Measurements from ENCODE around the gene CACNG6.

The CACNG6 gene

DNA sequence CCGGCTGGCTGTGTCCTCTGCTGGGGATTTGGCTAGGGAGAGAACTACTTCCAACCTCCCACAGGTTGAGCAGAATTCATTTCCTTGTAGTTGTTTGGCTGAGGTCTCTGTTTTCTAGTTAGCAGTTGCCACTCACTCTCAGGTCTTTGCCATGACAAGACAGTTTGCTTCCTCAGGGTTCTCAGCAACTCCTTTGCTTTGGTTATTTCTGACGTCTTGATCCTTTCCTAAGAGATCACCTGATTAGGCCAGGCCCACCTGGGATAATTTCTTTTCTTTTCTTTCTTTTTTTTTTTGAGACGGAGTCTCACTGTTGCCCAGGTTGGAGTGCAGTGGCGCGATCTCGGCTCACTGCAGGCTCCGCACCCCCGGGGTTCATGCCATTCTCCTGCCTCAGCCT, 38.1 kb upstream of the CACNG6 start:
- no peaks in the 10 kb centered on the region for H3K4me1 ChIP-seq (ENCODE audit: control insufficient read depth in 2 of 2, insufficient read depth in 2 of 2, low read length in 2 of 2)
- no peak overlapping the region for H3K27ac ChIP-seq (ENCODE audit: low read depth in 2 of 2, low read length in 2 of 2)
- peaks cover 8 to 9% of the 10 kb centered on the region in 2 donors for H3K27me3 ChIP-seq (ENCODE audit: control insufficient read depth in 2 of 2, insufficient read depth in 2 of 2, low read length in 2 of 2)
- no peaks in the 10 kb centered on the region for H3K9me3 ChIP-seq (ENCODE audit: control insufficient read depth in 2 of 2, low read length in 2 of 2)
- H3K9ac ChIP-seq (ENCODE audit: low read depth in 1 of 2, low read length in 2 of 2) = no peak overlapping the region
- H3K4me3 ChIP-seq (ENCODE audit: low read length in 2 of 2) = no peak overlapping the region
- no peaks in the 10 kb centered on the region for H3K36me3 ChIP-seq (ENCODE audit: control insufficient read depth in 2 of 2, insufficient read depth in 2 of 2, low read length in 2 of 2)

DNA sequence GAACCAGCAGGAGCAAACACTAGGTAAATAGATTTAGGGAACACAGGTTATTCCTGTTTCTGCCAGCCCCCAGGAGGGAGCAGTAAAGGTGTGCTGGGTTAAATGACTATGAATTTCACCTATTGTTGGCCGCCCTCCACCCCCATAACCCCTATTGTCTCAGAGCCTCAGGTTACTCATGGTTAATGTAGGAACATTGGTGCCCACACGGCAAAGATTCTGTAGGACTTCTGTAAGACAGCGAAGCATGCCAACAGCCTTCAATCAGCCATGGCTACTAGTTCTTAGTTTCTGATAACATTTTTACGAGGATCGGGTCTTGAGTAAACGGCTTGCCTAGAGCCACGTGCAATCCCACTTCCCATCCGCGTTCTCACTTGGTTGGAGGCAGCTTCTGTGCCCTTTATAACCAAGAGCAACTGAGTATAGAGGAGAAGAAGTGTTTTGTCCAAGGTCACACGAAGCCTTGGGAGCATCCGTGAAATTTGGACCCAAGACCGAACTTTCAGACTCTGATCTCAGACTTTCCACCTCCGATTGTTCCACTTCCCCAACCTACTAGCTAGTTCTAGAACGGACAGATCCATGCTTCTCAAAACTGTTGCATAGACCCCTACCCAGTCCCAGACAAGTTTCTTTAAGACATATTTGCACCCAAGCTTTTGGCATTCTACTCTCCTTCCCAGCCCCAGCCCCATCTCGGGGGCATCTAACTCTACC, 33.8 kb upstream of the CACNG6 start:
- H3K4me1 ChIP-seq (ENCODE audit: control insufficient read depth in 2 of 2, insufficient read depth in 2 of 2, low read length in 2 of 2) = no peaks in the 10 kb centered on the region
- H3K27ac ChIP-seq (ENCODE audit: low read depth in 2 of 2, low read length in 2 of 2) = no peak overlapping the region
- H3K9me3 ChIP-seq (ENCODE audit: control insufficient read depth in 2 of 2, low read length in 2 of 2) = no peaks in the 10 kb centered on the region
- H3K4me3 ChIP-seq (ENCODE audit: low read length in 2 of 2) = no peak overlapping the region
- peaks cover 15 to 32% of the 10 kb centered on the region in 2 donors for H3K27me3 ChIP-seq (ENCODE audit: control insufficient read depth in 2 of 2, insufficient read depth in 2 of 2, low read length in 2 of 2)
- H3K36me3 ChIP-seq (ENCODE audit: control insufficient read depth in 2 of 2, insufficient read depth in 2 of 2, low read length in 2 of 2) = no peaks in the 10 kb centered on the region
- no peak overlapping the region for H3K9ac ChIP-seq (ENCODE audit: low read depth in 1 of 2, low read length in 2 of 2)

DNA sequence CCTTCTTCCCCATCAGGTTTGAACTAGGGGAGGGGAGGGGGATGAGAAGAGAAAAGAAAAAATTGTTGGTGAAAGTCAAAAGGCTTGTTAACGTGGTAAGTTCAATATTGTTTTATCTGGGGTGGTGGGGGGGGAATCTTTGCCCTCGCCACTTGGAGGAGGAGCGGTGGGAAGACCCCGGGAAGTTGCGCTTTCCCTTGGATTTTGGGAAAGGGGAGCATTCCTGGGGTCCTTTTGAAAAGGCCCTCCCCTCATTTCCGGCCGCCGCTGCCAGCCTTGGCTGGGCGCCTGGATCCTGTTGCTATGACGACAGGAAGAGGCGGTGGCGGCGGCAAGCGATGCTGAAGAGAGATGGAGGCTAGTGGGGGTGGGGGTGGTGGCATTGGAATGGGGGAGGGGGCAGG, 33.3 kb upstream of the CACNG6 start:
- no peak overlapping the region for H3K27ac ChIP-seq (ENCODE audit: low read depth in 2 of 2, low read length in 2 of 2)

DNA sequence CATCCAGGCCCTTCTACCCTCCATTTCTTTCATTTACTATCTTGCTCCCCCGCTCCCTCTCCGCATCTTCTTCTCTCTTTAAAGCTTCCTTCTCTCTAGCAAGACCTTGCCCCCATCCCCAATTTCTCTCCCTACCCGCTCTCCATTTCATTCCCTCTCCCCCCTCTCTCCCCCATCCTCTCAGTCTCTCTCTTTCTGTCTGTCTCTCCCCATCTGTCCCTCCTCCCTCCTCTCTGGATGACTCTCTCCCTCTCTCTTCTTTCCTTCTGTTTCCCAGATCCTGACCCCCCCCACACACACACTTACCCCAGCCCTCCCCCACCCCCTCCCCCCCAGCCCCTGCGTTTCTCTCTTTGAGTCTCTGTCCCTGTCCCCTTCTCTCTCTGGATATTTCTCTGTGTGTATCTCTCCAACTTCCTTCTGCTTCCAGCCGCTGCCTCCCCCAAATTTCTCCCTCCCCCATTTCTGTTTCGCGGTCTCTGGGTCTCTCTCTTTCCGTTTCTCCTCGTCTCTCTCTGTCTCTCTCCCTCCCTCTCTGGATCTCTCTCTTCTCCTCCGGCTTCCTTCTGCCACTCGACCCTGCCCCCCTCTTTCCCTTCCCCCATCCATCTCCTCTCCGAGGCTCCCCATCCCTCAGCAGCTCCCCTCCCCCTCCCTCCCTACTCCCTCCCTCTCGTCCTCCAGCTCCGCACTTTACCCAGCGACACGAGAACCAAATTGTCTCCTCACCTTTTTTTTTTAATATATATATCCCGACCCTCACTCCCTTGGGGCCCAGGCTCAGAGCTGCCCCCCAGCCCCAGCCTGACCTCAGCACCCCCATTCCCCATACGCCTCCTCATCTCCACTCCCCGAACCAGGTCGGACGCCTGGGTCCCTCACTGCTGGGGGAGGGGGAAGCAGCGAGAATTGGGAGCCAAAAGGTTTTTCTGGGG, 32.3 kb upstream of the CACNG6 start:
- Histone ChIP-seq H3K4me1 (ENCODE audit: control insufficient read depth in 2 of 2, insufficient read depth in 2 of 2, low read length in 2 of 2) (no peaks in the 10 kb centered on the region), H3K27me3 (ENCODE audit: control insufficient read depth in 2 of 2, insufficient read depth in 2 of 2, low read length in 2 of 2) (peaks cover 15 to 32% of the 10 kb centered on the region in 2 donors), H3K9ac (ENCODE audit: low read depth in 1 of 2, low read length in 2 of 2) (no peak overlapping the region)

More for the DNA sequence above, 33.3 kb upstream of the CACNG6 start:
- Histone ChIP-seq H3K9ac (ENCODE audit: low read depth in 1 of 2, low read length in 2 of 2) (no peak overlapping the region), H3K4me1 (ENCODE audit: control insufficient read depth in 2 of 2, insufficient read depth in 2 of 2, low read length in 2 of 2) (no peaks in the 10 kb centered on the region), H3K4me3 (ENCODE audit: low read length in 2 of 2) (no peak overlapping the region), H3K27me3 (ENCODE audit: control insufficient read depth in 2 of 2, insufficient read depth in 2 of 2, low read length in 2 of 2) (peaks cover 15 to 32% of the 10 kb centered on the region in 2 donors), H3K9me3 (ENCODE audit: control insufficient read depth in 2 of 2, low read length in 2 of 2) (no peaks in the 10 kb centered on the region), H3K36me3 (ENCODE audit: control insufficient read depth in 2 of 2, insufficient read depth in 2 of 2, low read length in 2 of 2) (no peaks in the 10 kb centered on the region)

DNA sequence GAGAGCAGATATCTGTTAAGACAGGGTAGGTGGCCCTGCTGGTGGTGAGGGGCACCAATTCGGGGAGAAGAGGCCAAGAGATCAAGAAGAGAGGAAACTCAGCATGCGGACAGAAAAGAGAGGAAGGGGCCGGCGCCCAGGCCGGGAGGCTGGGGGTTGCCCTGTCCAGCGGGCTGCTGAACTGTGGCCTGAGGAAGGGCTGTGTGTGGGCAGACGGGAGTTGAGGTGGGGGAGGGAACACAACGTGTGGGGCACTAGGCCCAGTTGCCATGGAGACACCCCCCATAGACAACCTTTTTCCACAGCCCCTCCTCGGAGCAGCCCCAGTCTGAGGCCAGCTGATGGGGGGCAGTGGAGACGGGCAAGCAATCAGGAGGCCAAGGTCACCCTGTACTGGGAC, 31.2 kb upstream of the CACNG6 start:
- H3K4me1 ChIP-seq (ENCODE audit: control insufficient read depth in 2 of 2, insufficient read depth in 2 of 2, low read length in 2 of 2) = no peaks in the 10 kb centered on the region
- H3K9ac ChIP-seq (ENCODE audit: low read depth in 1 of 2, low read length in 2 of 2) = no peak overlapping the region
- no peak overlapping the region for H3K27ac ChIP-seq (ENCODE audit: low read depth in 2 of 2, low read length in 2 of 2)
- no peaks in the 10 kb centered on the region for H3K36me3 ChIP-seq (ENCODE audit: control insufficient read depth in 2 of 2, insufficient read depth in 2 of 2, low read length in 2 of 2)
- no peaks in the 10 kb centered on the region for H3K9me3 ChIP-seq (ENCODE audit: control insufficient read depth in 2 of 2, low read length in 2 of 2)
- peaks cover 20 to 32% of the 10 kb centered on the region in 2 donors for H3K27me3 ChIP-seq (ENCODE audit: control insufficient read depth in 2 of 2, insufficient read depth in 2 of 2, low read length in 2 of 2)
- H3K4me3 ChIP-seq (ENCODE audit: low read length in 2 of 2) = no peak overlapping the region

More for the DNA sequence above, 32.3 kb upstream of the CACNG6 start:
- Histone ChIP-seq H3K36me3 (ENCODE audit: control insufficient read depth in 2 of 2, insufficient read depth in 2 of 2, low read length in 2 of 2) (no peaks in the 10 kb centered on the region), H3K9me3 (ENCODE audit: control insufficient read depth in 2 of 2, low read length in 2 of 2) (no peaks in the 10 kb centered on the region), H3K27ac (ENCODE audit: low read depth in 2 of 2, low read length in 2 of 2) (no peak overlapping the region), H3K4me3 (ENCODE audit: low read length in 2 of 2) (no peak overlapping the region)

DNA sequence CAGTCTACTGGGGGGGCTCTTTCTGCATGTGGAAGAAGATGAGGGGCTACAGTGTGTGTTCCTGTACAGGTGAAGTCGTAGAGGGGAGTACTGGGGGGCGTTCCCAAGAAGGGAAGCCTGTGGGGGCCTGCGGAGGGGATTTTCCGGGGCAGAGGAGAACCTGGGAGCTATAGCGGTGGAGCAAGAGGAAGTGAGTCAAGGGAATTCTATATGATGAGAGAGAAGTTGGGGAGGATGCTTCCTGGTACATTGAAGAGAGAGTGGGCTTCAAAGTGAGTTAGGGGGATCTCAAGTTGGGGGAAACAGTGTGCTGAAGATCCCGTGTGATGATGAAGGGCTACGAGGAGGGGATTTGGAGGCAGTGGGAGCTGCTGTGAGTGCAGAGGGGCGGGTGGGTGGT, 30.6 kb upstream of the CACNG6 start:
- Histone ChIP-seq H3K36me3 (ENCODE audit: control insufficient read depth in 2 of 2, insufficient read depth in 2 of 2, low read length in 2 of 2) (no peaks in the 10 kb centered on the region), H3K27ac (ENCODE audit: low read depth in 2 of 2, low read length in 2 of 2) (no peak overlapping the region), H3K9me3 (ENCODE audit: control insufficient read depth in 2 of 2, low read length in 2 of 2) (no peaks in the 10 kb centered on the region), H3K27me3 (ENCODE audit: control insufficient read depth in 2 of 2, insufficient read depth in 2 of 2, low read length in 2 of 2) (peaks cover 20 to 32% of the 10 kb centered on the region in 2 donors), H3K4me1 (ENCODE audit: control insufficient read depth in 2 of 2, insufficient read depth in 2 of 2, low read length in 2 of 2) (no peaks in the 10 kb centered on the region), H3K4me3 (ENCODE audit: low read length in 2 of 2) (no peak overlapping the region), H3K9ac (ENCODE audit: low read depth in 1 of 2, low read length in 2 of 2) (no peak overlapping the region)

DNA sequence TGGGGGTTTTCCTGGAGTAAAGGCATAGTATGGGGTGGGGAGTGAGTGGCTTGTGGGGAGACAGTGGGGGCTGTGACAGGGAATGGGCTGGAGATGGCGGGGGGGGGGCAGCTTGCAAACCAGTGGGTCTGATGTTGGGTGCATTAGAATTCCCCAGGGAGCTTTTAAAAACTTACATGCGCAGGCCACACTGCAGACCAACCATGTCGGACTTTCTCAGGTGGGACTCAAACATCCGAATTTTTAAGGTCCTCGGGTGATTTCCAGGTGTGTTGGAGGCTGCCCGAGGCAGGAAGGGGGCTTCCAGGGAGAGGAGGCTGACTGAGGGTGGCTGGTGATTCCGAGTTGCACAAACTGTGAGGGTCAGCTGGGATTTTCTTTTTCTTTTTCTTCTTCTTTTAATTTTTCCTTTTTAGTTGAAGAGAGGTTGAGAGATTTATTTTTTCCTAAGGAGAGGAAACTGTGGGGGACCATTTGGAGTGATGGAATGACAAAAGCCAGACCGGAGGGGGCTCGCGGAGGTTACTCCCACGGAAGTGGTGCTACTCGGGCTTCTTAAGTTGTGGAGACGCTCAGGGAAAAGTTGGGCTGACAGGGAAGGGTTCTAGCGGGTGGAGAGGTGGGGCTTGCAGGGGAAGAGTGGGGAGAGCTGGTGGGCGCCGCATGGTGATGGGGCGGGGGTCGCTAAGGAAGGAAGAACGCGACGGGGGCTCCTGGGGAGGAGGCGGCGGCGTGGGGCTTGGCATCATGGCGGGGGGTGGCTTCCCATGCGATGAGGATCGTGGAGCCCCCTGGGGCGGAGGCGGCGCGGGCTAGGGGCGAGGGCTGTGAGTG, 29.7 kb upstream of the CACNG6 start:
- Histone ChIP-seq H3K27ac (ENCODE audit: low read depth in 2 of 2, low read length in 2 of 2) (no peak overlapping the region), H3K9ac (ENCODE audit: low read depth in 1 of 2, low read length in 2 of 2) (no peak overlapping the region), H3K4me3 (ENCODE audit: low read length in 2 of 2) (no peak overlapping the region), H3K4me1 (ENCODE audit: control insufficient read depth in 2 of 2, insufficient read depth in 2 of 2, low read length in 2 of 2) (no peaks in the 10 kb centered on the region), H3K9me3 (ENCODE audit: control insufficient read depth in 2 of 2, low read length in 2 of 2) (no peaks in the 10 kb centered on the region), H3K27me3 (ENCODE audit: control insufficient read depth in 2 of 2, insufficient read depth in 2 of 2, low read length in 2 of 2) (peaks cover 20 to 32% of the 10 kb centered on the region in 2 donors), H3K36me3 (ENCODE audit: control insufficient read depth in 2 of 2, insufficient read depth in 2 of 2, low read length in 2 of 2) (no peaks in the 10 kb centered on the region)

DNA sequence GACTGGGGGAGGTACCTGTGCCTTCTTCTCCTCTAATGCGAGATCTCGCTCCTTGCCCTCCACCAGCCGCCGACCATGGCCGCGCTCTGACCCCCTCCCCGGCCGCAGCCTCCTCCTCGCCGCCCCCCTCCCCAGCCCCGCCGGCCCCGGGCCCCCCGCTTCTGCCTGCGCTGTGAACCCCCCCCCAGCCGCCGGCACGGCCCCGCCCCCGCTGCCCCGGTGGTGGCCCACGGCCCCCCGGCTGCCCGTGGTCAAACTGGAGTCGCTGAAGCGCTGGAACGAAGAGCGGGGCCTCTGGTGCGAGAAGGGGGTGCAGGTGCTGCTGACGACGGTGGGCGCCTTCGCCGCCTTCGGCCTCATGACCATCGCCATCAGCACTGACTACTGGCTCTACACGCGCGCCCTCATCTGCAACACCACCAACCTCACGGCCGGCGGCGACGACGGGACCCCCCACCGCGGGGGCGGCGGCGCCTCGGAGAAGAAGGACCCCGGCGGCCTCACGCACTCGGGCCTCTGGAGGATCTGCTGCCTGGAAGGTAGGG, 28.5 kb upstream of the CACNG6 start, which contains the start of gene CACNG8:
Gene CACNG8 (plus strand): TSS at position 51 of the 545 bp plus-strand sequence.
- no peak within 1 kb of the TSS for H3K9ac ChIP-seq (ENCODE audit: low read depth in 1 of 2, low read length in 2 of 2)
- no peak within 1 kb of the TSS for H3K27ac ChIP-seq (ENCODE audit: low read depth in 2 of 2, low read length in 2 of 2)
- no peaks in the 10 kb centered on the region for H3K9me3 ChIP-seq (ENCODE audit: control insufficient read depth in 2 of 2, low read length in 2 of 2)
- H3K27me3 ChIP-seq (ENCODE audit: control insufficient read depth in 2 of 2, insufficient read depth in 2 of 2, low read length in 2 of 2) = peaks cover 13 to 25% of the 10 kb centered on the region in 2 donors
- no peak within 1 kb of the TSS for H3K4me3 ChIP-seq (ENCODE audit: low read length in 2 of 2)
- no peaks in the 10 kb centered on the region for H3K4me1 ChIP-seq (ENCODE audit: control insufficient read depth in 2 of 2, insufficient read depth in 2 of 2, low read length in 2 of 2)
- no peaks in the 10 kb centered on the region for H3K36me3 ChIP-seq (ENCODE audit: control insufficient read depth in 2 of 2, insufficient read depth in 2 of 2, low read length in 2 of 2)

DNA sequence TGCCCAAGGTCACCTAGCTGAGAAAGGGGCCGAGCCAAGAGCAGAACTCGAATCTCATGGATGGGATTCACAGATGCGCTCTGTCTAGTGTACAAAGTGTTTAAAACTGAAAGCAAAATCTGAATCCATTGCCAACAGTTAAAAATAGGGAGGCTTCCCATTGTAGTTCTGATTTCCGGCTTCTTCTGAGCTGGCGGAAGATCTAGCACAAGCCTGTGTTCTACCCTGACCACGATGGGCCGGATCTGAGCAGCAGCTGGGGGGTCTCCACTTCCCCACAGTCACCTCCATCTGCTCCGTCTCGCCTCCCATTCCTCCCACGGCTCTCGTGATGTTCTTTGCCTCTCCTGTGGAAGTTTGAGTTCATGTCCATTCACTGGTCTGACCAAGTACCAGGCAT, 26.3 kb upstream of the CACNG6 start:
- no peak overlapping the region for H3K4me3 ChIP-seq (ENCODE audit: low read length in 2 of 2)

More for the DNA sequence above, 26.3 kb upstream of the CACNG6 start:
- Histone ChIP-seq H3K27me3 (ENCODE audit: control insufficient read depth in 2 of 2, insufficient read depth in 2 of 2, low read length in 2 of 2) (peaks cover 9 to 15% of the 10 kb centered on the region in 2 donors), H3K4me1 (ENCODE audit: control insufficient read depth in 2 of 2, insufficient read depth in 2 of 2, low read length in 2 of 2) (no peaks in the 10 kb centered on the region), H3K9ac (ENCODE audit: low read depth in 1 of 2, low read length in 2 of 2) (no peak overlapping the region), H3K9me3 (ENCODE audit: control insufficient read depth in 2 of 2, low read length in 2 of 2) (no peaks in the 10 kb centered on the region), H3K27ac (ENCODE audit: low read depth in 2 of 2, low read length in 2 of 2) (no peak overlapping the region), H3K36me3 (ENCODE audit: control insufficient read depth in 2 of 2, insufficient read depth in 2 of 2, low read length in 2 of 2) (no peaks in the 10 kb centered on the region)

All from mucosa of rectum (tissue), 2 donors.